22Rv1 (cell line): Measurements from ENCODE around the gene MYL12A.

Experiments used
- CTCF ChIP-seq: fragments of 450-650 bp; IDR thresholded peaks from 2 replicates; pipeline ENCODE4 v1.5.1; 2017; ENCODE audit warnings: mild to moderate bottlenecking
- ZFX ChIP-seq: fragments of 450-650 bp; IDR thresholded peaks from 2 replicates; pipeline ENCODE4 v1.6.1; 2017; ENCODE audit warnings: antibody characterized with exemption, borderline replicate concordance

DNA sequence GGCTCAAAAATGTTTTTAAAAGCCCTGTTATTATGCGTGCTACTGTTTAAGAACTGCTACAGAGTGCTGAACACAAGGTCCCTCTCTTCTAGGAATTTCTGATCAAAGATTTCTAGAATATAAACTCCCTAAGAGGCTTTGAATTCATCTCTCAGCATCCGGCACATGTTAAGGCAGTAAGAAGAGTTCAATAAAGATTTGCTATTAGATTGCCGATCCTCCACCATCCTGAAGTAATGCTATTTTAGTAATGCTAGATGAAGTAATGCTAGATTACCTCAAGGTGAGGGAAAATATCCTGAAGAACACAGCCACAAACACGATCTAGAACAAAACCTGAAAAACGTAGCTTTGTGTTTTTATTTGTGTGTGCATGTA lies 13.4 kb downstream of the MYL12A start:
- TF ChIP-seq CTCF (no peak), ZFX (no peak)
